GM21723 (cell line): ENCODE measurements around the gene HINFP.
"Not testable (repeated sequence)": the region's sequence is repeated elsewhere in the genome, so short reads cannot be mapped to it uniquely, and the experiment has no call there.

Experiments used
- ATAC-seq: cut with Tn5 transposase; IDR thresholded peaks from one replicate; pipeline ENCODE4 v1.9.1; 2021; ENCODE audit warnings: mild to moderate bottlenecking, moderate library complexity; ENCODE audit not compliant: unreplicated experiment

The HINFP gene

DNA sequence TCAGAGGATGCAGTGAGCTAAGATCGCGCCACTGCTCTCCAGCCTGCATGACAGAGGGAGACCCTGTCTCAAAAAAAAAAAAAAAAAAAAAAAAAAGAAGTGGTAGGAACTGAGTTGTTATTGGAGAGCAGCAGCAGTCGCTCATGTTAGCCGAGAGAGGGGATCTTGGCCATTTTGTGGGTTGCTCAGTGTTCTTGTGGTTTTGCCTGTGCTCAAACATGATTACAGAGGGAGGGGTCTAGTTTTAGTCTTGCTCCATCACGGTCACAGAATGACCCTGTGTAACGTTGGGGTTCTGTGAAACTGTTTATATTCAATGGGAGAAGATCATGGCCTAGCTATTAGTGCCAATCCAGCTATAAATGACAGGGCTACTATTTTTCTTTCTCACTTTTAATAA is 21.7 kb upstream of the HINFP start:
- no peak for ATAC-seq

- no peak for ATAC-seq
These were observed 21.0 kb upstream of the HINFP start for GRCh38 chr11:119100246-119100970.

DNA sequence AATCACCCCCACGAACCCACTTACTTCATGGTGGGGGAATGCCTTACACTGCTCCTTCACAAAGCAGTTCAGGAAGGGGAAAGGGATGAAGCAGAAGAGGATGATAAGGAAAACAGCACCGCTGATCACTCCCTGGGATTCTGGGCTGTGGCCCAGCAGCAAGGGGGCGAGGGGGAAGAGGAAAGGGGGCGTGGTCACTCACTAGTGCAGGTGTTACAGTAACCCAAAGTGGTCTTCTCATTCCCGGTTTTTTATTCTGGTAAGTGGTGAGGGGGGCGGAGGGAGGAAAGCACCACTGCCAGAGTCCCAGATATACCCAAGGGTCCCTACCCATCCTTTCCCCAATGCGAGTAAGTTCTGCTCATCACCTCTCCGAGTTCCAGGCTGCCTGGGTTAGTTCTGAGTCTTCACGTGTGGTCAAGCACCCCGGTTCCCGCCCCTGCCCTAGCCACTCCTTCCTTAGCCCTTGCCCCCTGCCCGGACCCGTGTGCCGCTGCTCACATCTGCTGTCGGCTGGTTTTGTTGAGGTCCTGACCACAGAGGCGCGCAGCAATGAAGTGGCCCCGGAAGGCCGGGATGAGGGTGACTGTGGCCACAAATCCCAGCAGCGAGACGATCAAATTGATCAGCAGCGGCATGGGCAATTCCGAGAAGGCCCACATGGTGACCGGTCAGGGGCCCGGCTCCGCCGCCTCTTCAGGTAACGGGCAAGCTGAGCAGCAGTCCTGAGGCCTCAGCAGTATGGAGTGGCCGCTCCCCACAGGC is 20.2 kb upstream of the HINFP start:
- ATAC-seq, result peak; percentile 31

- ATAC-seq, result peak; percentile 72
These were observed 19.5 kb upstream of the HINFP start, which contains the start of gene DPAGT1 for GRCh38 chr11:119101759-119102423. Gene DPAGT1, minus strand, starts transcription at chr11:119101853. Its CDS starts 198 bp downstream, at chr11:119101655.

DNA sequence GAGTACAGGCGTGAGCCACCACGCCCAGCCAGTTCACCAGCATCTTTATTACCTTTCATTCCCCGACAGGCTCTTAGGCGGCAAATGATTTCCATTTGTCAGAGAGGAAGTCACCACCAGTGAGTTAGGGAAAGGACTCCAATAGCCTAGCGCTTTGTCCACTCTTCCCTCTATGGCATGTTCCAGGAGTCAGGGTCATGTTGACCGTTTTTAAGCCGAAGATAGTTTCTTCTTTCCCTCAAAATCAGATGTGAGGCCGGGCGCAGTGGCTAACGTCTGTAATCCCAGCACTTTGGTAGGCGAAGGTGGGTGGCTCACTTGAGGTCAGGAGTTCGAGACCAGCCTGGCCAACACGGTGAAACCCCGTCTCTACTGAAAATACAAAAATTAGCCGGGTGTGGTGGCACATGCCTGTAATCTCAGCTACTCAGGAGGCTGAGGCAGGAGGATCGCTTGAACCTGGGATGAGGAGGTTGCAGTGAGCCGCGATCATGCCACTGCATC is 18.2 kb upstream of the HINFP start:
- ATAC-seq, result not testable (repeated sequence)

DNA sequence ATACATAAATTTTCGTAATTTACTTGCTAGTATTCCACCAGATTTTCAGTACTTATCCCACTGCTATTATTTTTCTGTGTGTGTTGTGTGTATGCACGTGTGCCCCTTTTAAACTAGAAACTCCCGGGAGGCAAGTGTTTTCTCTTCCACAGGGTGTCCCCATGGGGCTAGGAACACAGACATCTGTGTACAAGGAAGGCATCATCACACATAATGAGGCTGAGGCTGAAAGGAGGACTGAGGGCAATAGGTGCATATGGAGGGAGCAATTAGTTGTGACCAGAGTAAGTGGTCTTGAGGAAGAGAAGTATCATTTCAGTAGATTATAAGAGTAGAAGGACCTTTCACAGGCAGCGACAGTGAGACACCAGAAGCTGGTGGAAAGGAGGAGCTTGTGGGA is 17.6 kb upstream of the HINFP start:
- ATAC-seq, result no peak

DNA sequence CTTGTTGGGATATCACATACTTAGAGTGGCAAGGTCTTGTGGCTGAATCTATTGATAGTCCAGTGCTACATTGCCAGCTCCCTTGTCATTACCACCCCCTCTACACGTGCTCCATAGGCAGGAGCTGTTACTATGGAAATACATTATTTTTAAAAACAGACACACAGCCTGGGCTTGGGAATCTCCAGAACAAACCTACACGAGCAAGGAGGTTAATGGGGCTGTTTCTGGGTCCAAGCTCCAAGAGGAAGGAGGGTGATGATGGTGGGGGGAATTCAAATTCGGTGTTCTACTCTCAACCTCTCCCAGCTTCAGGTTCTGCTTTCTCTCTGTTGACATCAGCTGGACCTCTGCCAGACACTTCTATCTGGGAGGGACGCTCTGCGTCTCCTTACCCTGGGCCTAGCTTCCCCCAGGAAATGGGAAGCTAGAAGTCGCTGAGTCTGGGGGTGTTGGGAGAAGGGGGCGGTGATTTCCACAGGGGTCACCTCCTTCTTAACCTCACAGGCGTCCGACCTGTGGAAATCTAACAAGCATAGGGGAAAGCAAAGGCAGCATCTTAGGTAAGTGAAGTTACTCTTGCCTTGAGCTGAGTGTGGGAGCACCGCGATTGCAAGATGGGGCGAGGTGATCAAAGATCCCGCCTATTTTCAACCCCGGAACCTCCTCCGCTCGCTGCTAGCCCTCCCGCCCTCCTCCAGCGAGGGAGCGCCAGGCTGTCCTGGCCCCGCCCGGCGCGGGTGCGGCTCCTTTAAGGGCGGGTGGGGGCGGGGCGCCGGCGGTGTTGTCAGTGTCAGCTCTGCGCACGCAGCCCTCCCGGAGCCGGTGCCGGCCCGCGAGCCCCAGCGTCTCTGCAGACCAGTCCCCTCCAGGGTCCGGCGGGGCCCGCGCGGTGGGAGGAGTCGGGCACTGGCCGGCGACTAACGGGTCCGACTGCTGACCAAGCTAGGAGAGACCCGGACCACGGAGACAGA is 14.5 kb upstream of the HINFP start, which contains the start of gene C2CD2L:
Gene C2CD2L (plus strand): TSS at position 781 of the 974 bp plus-strand sequence. CDS start 398 bp downstream, outside the sequence.
- peak; percentile 68 for ATAC-seq

- peak; percentile 25 for ATAC-seq
These were observed 13.7 kb upstream of the HINFP start for GRCh38 chr11:119107538-119108145.

GRCh38 chr11:119108146-119108856 is 13.1 kb upstream of the HINFP start:
- peak; percentile 14 for ATAC-seq

- ATAC-seq, result no peak
These were observed 12.5 kb upstream of the HINFP start for GRCh38 chr11:119108857-119109221.

GRCh38 chr11:119109843-119110242 is 11.5 kb upstream of the HINFP start:
- ATAC-seq, result no peak

GRCh38 chr11:119110439-119110838 is 10.9 kb upstream of the HINFP start:
- no peak for ATAC-seq

DNA sequence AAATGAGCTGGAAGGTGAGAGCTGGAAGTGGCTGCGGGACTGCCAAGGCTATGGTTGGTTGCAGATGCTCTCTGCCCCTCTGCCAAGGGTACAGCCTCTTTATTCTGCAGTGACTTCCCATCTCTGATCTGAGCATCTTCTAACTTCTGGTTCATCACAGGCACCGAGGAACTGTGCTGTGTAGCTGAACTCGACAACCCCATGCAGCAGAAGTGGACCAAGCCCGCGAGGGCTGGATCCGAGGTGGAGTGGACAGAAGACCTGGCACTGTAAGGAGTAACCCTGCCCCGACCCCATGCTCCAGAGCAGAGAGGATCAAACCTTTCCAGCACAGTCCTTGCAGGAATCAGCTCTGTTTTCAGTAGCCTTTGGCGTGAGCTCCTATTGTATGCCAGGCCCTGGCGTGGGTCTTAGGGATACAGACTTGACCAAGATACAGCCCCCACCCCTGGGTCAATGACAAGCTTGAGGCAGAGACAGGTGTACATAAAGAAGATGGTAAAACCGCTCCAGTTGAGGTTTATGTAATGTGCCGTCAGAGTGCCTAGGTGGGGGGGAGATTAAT is 9.9 kb upstream of the HINFP start:
- ATAC-seq, result no peak

GRCh38 chr11:119112314-119113020 is 8.9 kb upstream of the HINFP start:
- ATAC-seq, result no peak

- no peak for ATAC-seq
These were observed 7.7 kb upstream of the HINFP start for GRCh38 chr11:119113716-119114115.

- no peak for ATAC-seq
These were observed 7.0 kb upstream of the HINFP start for GRCh38 chr11:119114351-119114750.

DNA sequence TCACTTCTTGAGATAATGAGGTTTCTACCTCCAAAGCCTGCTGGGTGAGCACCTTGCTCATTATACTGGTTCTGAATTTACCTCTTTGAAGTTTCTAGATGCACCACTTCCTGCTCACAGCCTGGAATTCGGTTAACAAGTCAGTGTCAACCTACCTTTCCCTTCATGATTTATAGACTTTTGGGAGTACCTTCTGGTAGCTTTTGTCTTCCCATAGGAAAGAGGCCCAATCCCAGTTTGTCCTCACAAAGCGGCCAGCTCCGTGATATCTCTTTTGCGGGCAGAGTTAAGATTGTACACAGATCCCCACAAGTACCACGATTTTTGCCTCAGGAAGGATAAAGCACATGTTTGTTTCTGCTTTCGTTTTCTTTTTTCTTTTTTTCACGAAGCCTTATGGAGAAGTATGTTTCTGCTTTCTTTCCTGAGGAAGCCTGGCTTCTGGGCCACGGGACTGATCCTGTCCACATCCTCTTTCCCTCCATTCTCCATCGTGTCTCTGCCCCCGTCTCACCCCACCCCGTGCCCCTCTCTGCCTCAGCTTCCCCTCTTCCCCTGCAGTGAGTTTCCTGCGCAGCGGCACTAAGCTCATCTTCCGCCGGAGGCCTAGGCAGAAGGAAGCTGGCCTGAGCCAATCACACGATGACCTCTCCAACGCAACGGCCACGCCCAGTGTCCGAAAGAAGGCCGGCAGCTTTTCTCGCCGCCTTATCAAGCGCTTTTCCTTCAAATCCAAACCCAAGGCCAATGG is 5.7 kb upstream of the HINFP start:
- no peak for ATAC-seq

DNA sequence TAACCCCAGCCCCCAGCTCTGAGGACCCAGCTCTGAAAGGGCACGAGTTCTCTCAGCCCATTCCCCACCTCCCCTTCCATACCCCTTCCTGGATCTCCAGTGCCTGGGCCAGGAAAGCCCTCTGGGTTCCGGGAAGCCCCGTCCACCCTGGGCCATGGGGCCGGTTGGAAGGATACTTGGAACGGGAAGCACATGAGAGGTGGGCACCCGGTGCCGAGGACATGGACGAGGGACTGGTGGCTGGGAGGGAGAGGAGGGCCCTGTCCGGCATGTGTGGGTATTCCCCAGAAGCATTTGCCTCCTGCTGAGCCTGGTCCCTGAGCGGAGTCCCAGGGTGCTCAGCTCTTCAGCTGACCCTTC is 5.2 kb upstream of the HINFP start:
- ATAC-seq, result no peak
